Measurements from ENCODE around the gene RAPGEF4. TPM values are rescaled to one million over a fixed set of nuclear protein-coding genes. Genes with fewer than 3 reads are reported as not detected.

Gene RAPGEF4
- total RNA-seq, 1 experiment from 2014 or later, result 0.62 TPM

DNA sequence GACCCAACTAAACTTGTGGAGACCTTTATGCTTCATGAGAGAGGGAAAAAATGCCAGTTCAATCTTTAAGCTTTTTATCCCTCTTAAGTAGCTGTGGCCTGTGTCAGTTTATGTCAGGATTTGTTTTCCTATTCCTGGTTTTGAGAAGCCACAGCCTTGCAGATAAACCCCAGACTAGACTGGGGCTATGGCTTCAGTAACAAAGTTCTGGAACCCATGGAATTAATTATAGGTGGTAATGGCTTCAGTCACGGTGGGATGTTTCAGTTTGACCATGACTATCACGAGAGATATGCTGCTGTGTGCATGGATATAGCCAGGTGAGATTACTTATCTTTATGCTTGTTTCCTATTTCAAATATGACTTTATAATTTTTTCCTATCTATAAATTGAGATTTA lies 134.8 kb downstream of the RAPGEF4 start:
- no peaks in the 10 kb centered on the region for H3K27me3 ChIP-seq (ENCODE audit: control insufficient read depth, insufficient read depth, low read length)
- no peak overlapping the region for H3K27ac ChIP-seq (ENCODE audit: low read length)
- no TSS peak for BruUV-seq (replicated peaks)
- TF ChIP-seq, protein P1, sequence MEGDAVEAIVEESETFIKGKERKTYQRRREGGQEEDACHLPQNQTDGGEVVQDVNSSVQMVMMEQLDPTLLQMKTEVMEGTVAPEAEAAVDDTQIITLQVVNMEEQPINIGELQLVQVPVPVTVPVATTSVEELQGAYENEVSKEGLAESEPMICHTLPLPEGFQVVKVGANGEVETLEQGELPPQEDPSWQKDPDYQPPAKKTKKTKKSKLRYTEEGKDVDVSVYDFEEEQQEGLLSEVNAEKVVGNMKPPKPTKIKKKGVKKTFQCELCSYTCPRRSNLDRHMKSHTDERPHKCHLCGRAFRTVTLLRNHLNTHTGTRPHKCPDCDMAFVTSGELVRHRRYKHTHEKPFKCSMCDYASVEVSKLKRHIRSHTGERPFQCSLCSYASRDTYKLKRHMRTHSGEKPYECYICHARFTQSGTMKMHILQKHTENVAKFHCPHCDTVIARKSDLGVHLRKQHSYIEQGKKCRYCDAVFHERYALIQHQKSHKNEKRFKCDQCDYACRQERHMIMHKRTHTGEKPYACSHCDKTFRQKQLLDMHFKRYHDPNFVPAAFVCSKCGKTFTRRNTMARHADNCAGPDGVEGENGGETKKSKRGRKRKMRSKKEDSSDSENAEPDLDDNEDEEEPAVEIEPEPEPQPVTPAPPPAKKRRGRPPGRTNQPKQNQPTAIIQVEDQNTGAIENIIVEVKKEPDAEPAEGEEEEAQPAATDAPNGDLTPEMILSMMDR (IDR thresholded peaks at IDR 0.05), result no peak
- TF ChIP-seq, protein P2, sequence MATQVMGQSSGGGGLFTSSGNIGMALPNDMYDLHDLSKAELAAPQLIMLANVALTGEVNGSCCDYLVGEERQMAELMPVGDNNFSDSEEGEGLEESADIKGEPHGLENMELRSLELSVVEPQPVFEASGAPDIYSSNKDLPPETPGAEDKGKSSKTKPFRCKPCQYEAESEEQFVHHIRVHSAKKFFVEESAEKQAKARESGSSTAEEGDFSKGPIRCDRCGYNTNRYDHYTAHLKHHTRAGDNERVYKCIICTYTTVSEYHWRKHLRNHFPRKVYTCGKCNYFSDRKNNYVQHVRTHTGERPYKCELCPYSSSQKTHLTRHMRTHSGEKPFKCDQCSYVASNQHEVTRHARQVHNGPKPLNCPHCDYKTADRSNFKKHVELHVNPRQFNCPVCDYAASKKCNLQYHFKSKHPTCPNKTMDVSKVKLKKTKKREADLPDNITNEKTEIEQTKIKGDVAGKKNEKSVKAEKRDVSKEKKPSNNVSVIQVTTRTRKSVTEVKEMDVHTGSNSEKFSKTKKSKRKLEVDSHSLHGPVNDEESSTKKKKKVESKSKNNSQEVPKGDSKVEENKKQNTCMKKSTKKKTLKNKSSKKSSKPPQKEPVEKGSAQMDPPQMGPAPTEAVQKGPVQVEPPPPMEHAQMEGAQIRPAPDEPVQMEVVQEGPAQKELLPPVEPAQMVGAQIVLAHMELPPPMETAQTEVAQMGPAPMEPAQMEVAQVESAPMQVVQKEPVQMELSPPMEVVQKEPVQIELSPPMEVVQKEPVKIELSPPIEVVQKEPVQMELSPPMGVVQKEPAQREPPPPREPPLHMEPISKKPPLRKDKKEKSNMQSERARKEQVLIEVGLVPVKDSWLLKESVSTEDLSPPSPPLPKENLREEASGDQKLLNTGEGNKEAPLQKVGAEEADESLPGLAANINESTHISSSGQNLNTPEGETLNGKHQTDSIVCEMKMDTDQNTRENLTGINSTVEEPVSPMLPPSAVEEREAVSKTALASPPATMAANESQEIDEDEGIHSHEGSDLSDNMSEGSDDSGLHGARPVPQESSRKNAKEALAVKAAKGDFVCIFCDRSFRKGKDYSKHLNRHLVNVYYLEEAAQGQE (IDR thresholded peaks at IDR 0.05; ENCODE audit: insufficient read depth in 1 of 2, low read depth in 2 of 2, low read length in 1 of 2), result no peak
- TF ChIP-seq POLR2AphosphoS5 (IDR thresholded peaks at IDR 0.05; ENCODE audit: low read depth, low read length) (no peak), TCF7L2 (IDR thresholded peaks at IDR 0.05; ENCODE audit: low read depth, low read length) (no peak), SIN3A (IDR thresholded peaks at IDR 0.05; ENCODE audit: borderline replicate concordance, insufficient read depth, low read depth, low read length) (no peak)
- POLR2A ChIA-PET, result no interaction called here
- CTCF ChIA-PET, result no interaction called here
- H3K4me1 ChIP-seq (ENCODE audit: control insufficient read depth, insufficient read depth, low read length), result no peaks in the 10 kb centered on the region
- ATAC-seq, result no peak
- no peak for DNase-seq (ENCODE audit: low read depth, low spot score)
- intact Hi-C loops (cut with micrococcal nuclease; ENCODE audit: unreplicated experiment) (no loop called here), in situ Hi-C loops (cut with HindIII; ENCODE audit: low pct_unique_long_range_greater_than_20kb, low sequenced_read_pairs) (no loop called here)
- no peak overlapping the region for H3K4me3 ChIP-seq (ENCODE audit: low read depth in 2 of 2, low read length in 2 of 2)
- no peaks in the 10 kb centered on the region for H3K9me3 ChIP-seq (ENCODE audit: control insufficient read depth, insufficient read depth, low read depth, low read length)
- H3K36me3 ChIP-seq (ENCODE audit: control insufficient read depth, insufficient read depth, low read length), result no peaks in the 10 kb centered on the region

DNA sequence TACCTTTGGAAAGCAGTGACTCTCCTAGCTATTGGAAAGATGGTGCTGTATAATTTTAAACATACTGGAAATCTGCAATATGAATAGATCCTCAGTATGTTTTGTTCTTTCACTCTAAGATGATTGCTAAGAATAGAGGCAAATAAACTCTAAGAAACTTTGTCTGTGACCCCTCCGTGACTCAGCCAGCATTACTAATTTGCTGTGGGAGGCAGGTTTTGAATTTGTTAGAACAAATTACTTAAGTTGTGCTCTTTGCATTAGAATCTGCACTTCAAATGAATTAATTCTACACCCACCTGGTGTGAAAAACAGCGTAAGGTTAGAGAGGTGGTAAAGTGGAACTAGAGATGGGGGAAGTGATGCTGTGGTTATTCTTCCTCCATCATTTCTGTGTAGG lies 142.2 kb downstream of the RAPGEF4 start:
- CTCF ChIA-PET, result no interaction called here

More for the DNA sequence above, 142.2 kb downstream of the RAPGEF4 start:
- TF ChIP-seq, protein P2 (IDR thresholded peaks at IDR 0.05; ENCODE audit: insufficient read depth in 1 of 2, low read depth in 2 of 2, low read length in 1 of 2), result no peak
- no peak for TF ChIP-seq SIN3A (IDR thresholded peaks at IDR 0.05; ENCODE audit: borderline replicate concordance, insufficient read depth, low read depth, low read length)
- TF ChIP-seq, protein P1 (IDR thresholded peaks at IDR 0.05), result no peak
- TF ChIP-seq POLR2AphosphoS5 (IDR thresholded peaks at IDR 0.05; ENCODE audit: low read depth, low read length), result no peak
- TF ChIP-seq TCF7L2 (IDR thresholded peaks at IDR 0.05; ENCODE audit: low read depth, low read length), result no peak
- no TSS peak for BruUV-seq (replicated peaks)
- Histone ChIP-seq H3K27ac (ENCODE audit: low read length) (no peak overlapping the region), H3K4me3 (ENCODE audit: low read depth in 2 of 2, low read length in 2 of 2) (no peak overlapping the region), H3K27me3 (ENCODE audit: control insufficient read depth, insufficient read depth, low read length) (peaks cover 16% of the 10 kb centered on the region; the same call in 1 of the 2 replicates), H3K36me3 (ENCODE audit: control insufficient read depth, insufficient read depth, low read length) (no peaks in the 10 kb centered on the region), H3K9me3 (ENCODE audit: control insufficient read depth, insufficient read depth, low read depth, low read length) (no peaks in the 10 kb centered on the region), H3K4me1 (ENCODE audit: control insufficient read depth, insufficient read depth, low read length) (no peaks in the 10 kb centered on the region)
- POLR2A ChIA-PET, result no interaction called here
- intact Hi-C loops (cut with micrococcal nuclease; ENCODE audit: unreplicated experiment), result no loop called here
- in situ Hi-C loops (cut with HindIII; ENCODE audit: low pct_unique_long_range_greater_than_20kb, low sequenced_read_pairs), result no loop called here
- DNase-seq (ENCODE audit: low read depth, low spot score), result no peak
- ATAC-seq, result no peak

Data from Panc1 (cell line).